Measurements from ENCODE around the gene CPEB1. TPM values are rescaled to one million over a fixed set of nuclear protein-coding genes. Genes with fewer than 3 reads are reported as not detected.

The CPEB1 gene
- total RNA-seq, 1 experiment from 2014 or later: 1.0 TPM

DNA sequence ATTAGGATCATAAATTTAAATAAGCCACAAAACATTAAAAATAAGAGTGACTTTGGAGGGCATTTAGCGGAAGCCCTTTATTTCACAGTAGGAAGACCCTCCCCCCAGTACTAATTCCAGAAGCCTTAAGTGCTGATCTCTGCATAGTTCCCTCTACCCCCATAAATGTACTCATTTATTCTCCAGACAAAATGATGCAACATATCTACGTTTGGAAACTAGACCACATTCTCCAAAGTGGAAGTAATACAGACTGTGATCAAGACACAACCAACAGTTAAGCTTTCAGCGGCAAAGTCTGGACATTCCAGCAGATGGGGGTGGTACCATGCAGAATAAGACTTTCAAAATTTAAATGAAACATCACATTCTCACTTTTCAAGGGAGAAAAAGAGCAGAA, 62.1 kb downstream of the CPEB1 start:
- Histone ChIP-seq H3K23me2 (ENCODE audit: insufficient read length, low read depth, low read length, poor library complexity, severe bottlenecking) (no peaks in the 10 kb centered on the region), H4K8ac (replicated peaks; ENCODE audit: insufficient read length, low read depth, low read length) (no peak overlapping the region), H3K4ac (ENCODE audit: low read depth, low read length) (no peak overlapping the region), H3K27ac (ENCODE audit: insufficient read length, low read depth, low read length) (no peak overlapping the region), H2BK15ac (ENCODE audit: low read depth, low read length) (no peak overlapping the region), H4K5ac (ENCODE audit: insufficient read length, low read depth, low read length) (no peak overlapping the region), H3K9me3 (ENCODE audit: control insufficient read depth, low read depth, low read length) (no peaks in the 10 kb centered on the region), H3K27me3 (ENCODE audit: insufficient read depth, low read length) (no peaks in the 10 kb centered on the region), H3K23ac (ENCODE audit: insufficient read length, low read depth, low read length) (no peak overlapping the region), H4K91ac (ENCODE audit: insufficient read length, low read depth, low read length) (no peak overlapping the region), H3K56ac (ENCODE audit: insufficient read length, low read depth, low read length) (no peak overlapping the region), H2BK20ac (ENCODE audit: low read depth, low read length, poor library complexity, severe bottlenecking) (no peak overlapping the region), H4K20me1 (ENCODE audit: control insufficient read depth, insufficient read depth, insufficient read length) (no peaks in the 10 kb centered on the region), H3K4me1 (ENCODE audit: insufficient read depth, low read length) (peaks cover 6% of the 10 kb centered on the region; the same call in 1 of the 2 replicates), H3K18ac (ENCODE audit: insufficient read length, low read depth, low read length) (no peak overlapping the region), H3K79me2 (ENCODE audit: insufficient read depth, low read length) (no peaks in the 10 kb centered on the region), H3K14ac (ENCODE audit: insufficient read depth, low read length) (no peak overlapping the region), H3K79me1 (ENCODE audit: insufficient read depth, low read depth, low read length, poor library complexity, severe bottlenecking) (no peaks in the 10 kb centered on the region), H2AK5ac (ENCODE audit: insufficient read length, low read length) (no peak overlapping the region), H3T11ph (ENCODE audit: low read length) (no peak overlapping the region), H3K4me2 (ENCODE audit: insufficient read depth, insufficient read length, low read length) (no peak overlapping the region), H2AFZ (ENCODE audit: low read length) (no peak overlapping the region), H2BK5ac (ENCODE audit: insufficient read length, low read length) (no peak overlapping the region), H3K9ac (ENCODE audit: extremely low read depth, insufficient read length, low read length) (no peak overlapping the region), H2BK12ac (ENCODE audit: insufficient read length, low read depth, low read length) (no peak overlapping the region), H2BK120ac (ENCODE audit: low read depth, low read length, poor library complexity, severe bottlenecking) (no peak overlapping the region)
- Mint-ChIP-seq H3K36me3 (ENCODE audit: insufficient read depth in 1 of 3, low read depth in 3 of 3) (no peaks in the 10 kb centered on the region), H3K9me3 (no peaks in the 10 kb centered on the region), H3K4me3 (no peak overlapping the region; a peak in 1 of 5 replicates), H3K27ac (no peak overlapping the region; a peak in 1 of 7 replicates), H3K27me3 (ENCODE audit: low read depth) (no peaks in the 10 kb centered on the region), H3K4me1 (peaks cover 19 to 29% of the 10 kb centered on the region in 2 experiments)
- TF ChIP-seq, protein P1, sequence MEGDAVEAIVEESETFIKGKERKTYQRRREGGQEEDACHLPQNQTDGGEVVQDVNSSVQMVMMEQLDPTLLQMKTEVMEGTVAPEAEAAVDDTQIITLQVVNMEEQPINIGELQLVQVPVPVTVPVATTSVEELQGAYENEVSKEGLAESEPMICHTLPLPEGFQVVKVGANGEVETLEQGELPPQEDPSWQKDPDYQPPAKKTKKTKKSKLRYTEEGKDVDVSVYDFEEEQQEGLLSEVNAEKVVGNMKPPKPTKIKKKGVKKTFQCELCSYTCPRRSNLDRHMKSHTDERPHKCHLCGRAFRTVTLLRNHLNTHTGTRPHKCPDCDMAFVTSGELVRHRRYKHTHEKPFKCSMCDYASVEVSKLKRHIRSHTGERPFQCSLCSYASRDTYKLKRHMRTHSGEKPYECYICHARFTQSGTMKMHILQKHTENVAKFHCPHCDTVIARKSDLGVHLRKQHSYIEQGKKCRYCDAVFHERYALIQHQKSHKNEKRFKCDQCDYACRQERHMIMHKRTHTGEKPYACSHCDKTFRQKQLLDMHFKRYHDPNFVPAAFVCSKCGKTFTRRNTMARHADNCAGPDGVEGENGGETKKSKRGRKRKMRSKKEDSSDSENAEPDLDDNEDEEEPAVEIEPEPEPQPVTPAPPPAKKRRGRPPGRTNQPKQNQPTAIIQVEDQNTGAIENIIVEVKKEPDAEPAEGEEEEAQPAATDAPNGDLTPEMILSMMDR (conservative IDR thresholded peaks at IDR 0.05): peak; percentile 50; the same call in 2 of the 3 replicates
- no peak for DNase-seq
- no CpG with 5 or more reads among the region's 3 CpGs for WGBS (ENCODE audit: extremely low coverage, insufficient read length, low lambda C conversion rate)

Data from H9 (cell line).